Measurements from ENCODE around the gene NHSL1.

NHSL1 gene

DNA sequence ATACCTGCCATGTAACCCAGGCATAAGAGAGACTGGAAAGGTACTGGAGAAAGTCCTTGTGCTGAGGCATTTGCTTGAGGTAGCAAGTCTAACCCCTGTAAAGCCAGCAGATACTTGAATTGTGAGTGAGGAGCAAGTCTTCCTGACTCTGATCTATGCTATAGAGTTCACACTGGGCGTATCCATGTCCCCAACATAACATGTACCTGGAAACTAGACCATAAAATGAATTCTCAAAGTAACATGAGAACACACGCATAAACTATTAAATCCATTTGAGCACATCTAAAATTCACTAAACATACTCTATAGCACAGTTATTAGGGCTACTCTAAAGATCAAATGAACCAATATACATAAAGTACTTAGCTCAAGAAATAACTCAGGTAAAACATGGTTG is 2.0 kb downstream of the NHSL1 start:
- DNase-seq (ENCODE audit: low read depth in 2 of 2, low spot score in 1 of 2): no peak

DNA sequence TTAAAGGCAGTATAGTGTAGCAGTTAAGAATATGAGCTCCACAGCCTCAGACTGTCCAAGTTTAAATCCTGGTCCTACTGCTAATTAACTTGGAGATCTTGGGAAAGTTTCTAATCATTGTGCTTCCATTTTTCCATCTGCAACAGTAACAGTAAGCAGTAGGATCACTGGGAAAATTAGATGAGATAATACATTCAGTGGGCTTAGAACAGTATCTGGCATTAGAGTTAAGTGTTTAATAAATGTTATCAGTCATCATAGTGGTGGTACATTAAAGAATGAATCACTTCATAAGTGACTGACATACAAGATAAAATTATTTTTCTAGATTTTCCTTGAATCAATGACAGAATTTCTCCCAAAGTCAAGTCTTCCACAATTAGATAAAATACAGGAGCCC is 5.0 kb downstream of the NHSL1 start:
- no peak for DNase-seq (ENCODE audit: low read depth in 2 of 2, low spot score in 1 of 2)

GRCh38 chr6:138493413-138493812 is 5.9 kb downstream of the NHSL1 start:
- DNase-seq (ENCODE audit: low read depth in 2 of 2, low spot score in 1 of 2): no peak

- no peak for DNase-seq (ENCODE audit: low read depth in 2 of 2, low spot score in 1 of 2)
These were observed 6.4 kb downstream of the NHSL1 start for GRCh38 chr6:138492871-138493270.

GRCh38 chr6:138492113-138492512 is 7.2 kb downstream of the NHSL1 start:
- no peak for DNase-seq (ENCODE audit: low read depth in 2 of 2, low spot score in 1 of 2)

GRCh38 chr6:138491017-138491416 is 8.3 kb downstream of the NHSL1 start:
- no peak for DNase-seq (ENCODE audit: low read depth in 2 of 2, low spot score in 1 of 2)

GRCh38 chr6:138489846-138490245 is 9.4 kb downstream of the NHSL1 start:
- no peak for DNase-seq (ENCODE audit: low read depth in 2 of 2, low spot score in 1 of 2)

DNA sequence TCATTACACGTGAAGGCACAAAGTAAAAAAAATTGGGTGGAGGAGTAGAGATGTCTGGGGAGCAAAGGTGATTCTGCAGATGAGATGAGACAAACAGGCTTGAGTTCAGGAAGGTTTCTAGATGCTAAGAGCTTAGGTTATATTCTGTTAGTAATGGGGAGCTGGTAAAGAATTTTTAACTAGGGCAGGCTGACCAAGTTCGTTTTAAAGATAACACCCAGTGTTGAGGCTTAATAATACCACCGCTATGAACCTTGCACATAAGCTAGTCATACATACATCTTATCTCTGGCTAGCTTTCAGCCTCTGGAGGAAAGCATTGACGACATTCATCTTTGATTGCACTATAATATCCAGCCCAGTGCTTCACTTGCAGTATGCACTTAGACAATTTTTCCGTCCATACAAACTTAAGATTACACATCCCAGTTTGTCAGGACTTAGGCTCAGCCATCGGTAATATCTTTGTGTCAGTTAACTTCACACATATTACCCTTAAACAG is 12.1 kb downstream of the NHSL1 start:
- DNase-seq (ENCODE audit: low read depth in 2 of 2, low spot score in 1 of 2): no peak

- no peak for DNase-seq (ENCODE audit: low read depth in 2 of 2, low spot score in 1 of 2)
These were observed 12.8 kb downstream of the NHSL1 start for GRCh38 chr6:138486249-138487101.

- DNase-seq (ENCODE audit: low read depth in 2 of 2, low spot score in 1 of 2): no peak
These were observed 13.6 kb downstream of the NHSL1 start for GRCh38 chr6:138485586-138486248.

GRCh38 chr6:138485005-138485545 is 14.2 kb downstream of the NHSL1 start:
- DNase-seq (ENCODE audit: low read depth in 2 of 2, low spot score in 1 of 2): no peak

GRCh38 chr6:138484018-138484731 is 15.1 kb downstream of the NHSL1 start:
- DNase-seq (ENCODE audit: low read depth in 2 of 2, low spot score in 1 of 2): no peak

GRCh38 chr6:138482816-138483215 is 16.5 kb downstream of the NHSL1 start:
- DNase-seq (ENCODE audit: low read depth in 2 of 2, low spot score in 1 of 2): no peak

- DNase-seq (ENCODE audit: low read depth in 2 of 2, low spot score in 1 of 2): no peak
These were observed 18.9 kb downstream of the NHSL1 start for GRCh38 chr6:138480279-138480949.

GRCh38 chr6:138477913-138478539 is 21.3 kb downstream of the NHSL1 start:
- DNase-seq (ENCODE audit: low read depth in 2 of 2, low spot score in 1 of 2): no peak

DNA sequence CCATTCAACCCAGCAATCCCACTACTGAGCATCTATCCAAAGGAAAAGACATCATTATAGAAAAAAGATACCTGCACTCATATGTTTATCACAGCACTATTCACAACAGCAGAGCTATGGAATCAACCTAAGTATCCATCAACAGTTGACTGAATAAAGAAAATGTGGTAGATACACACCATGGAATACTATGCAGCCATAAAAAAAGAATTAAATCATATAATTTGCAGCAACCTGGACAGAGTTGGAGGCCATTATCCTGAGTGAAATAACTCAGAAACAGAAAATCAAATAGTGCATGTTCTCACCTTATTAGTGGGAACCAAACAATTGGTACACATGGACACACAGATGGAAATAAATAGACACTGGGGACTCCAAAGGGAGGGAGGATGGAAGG is 23.2 kb downstream of the NHSL1 start:
- DNase-seq (ENCODE audit: low read depth in 2 of 2, low spot score in 1 of 2): no peak

DNA sequence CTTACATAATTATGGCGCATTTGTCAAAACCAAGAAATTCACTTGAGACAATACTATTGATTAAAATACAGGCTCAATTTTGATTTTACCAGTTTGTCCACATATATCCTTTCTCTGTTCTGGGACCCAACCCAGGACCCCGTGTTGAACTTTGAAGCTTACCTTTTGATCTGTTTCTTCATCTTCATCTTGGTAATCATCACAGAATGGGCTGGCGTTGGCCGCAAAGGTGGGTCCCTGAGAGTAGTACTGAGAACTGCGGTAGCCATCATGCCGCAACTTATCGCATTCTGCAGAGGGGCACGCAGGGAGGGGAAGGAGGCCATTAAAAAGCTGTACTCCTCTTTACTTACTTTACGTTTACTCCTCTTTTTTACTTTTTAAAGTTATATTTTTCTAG is 26.1 kb downstream of the NHSL1 start:
- DNase-seq (ENCODE audit: low read depth in 2 of 2, low spot score in 1 of 2): no peak

- DNase-seq (ENCODE audit: low read depth in 2 of 2, low spot score in 1 of 2): no peak
These were observed 30.8 kb downstream of the NHSL1 start for GRCh38 chr6:138468320-138469015.

DNA sequence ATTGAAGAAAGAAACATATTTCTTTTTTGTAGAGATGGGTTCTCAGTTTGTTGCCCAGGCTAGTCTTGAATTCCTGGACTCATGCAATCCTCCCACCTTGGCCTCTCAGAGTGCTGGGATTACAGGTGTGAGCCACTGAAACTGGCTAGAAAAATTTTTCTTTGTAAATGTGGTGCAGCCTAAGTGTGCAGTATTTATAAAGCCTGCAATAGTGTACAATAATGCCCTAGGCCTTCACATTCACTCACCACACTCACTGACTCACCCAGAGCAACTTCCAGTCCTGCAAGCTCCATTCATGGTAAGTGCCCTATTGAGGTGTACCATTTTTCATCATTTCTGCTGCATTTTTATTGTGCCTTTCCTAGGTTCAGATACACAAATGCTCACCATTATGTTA is 31.4 kb downstream of the NHSL1 start:
- no peak for DNase-seq (ENCODE audit: low read depth in 2 of 2, low spot score in 1 of 2)
